DOHH2 (cell line): ENCODE results near the gene ELL2.

Experiments used
- CTCF ChIP-seq: fragments of 200-600 bp; sonication (generic); IDR thresholded peaks from one replicate; pipeline ENCODE4 v1.5.1; 2014; ENCODE audit warnings: antibody characterized with exemption, mild to moderate bottlenecking, low read depth, low read length; ENCODE audit not compliant: poor library complexity, severe bottlenecking
- EZH2phosphoT487 ChIP-seq: fragments of 200-600 bp; sonication (generic); IDR thresholded peaks from 2 replicates; pipeline ENCODE4 v1.6.1; 2017; ENCODE audit warnings: borderline replicate concordance, mild to moderate bottlenecking, antibody characterized with exemption, low read length, moderate library complexity, mixed read lengths

GRCh38 chr5:95899006-95899405 is 62.6 kb downstream of the ELL2 start:
- no peak for TF ChIP-seq CTCF
- TF ChIP-seq EZH2phosphoT487, result no peak
